ENCODE measurements around the gene FANCC. TPM values are rescaled to one million over a fixed set of nuclear protein-coding genes. Genes with fewer than 3 reads are reported as not detected.

FANCC gene
- total and polyA plus RNA-seq, 2 of the 13 experiments (the other 11 are each of a cell fraction or from before 2014, with no cell fraction given) = 7.4 to 8.6 TPM

DNA sequence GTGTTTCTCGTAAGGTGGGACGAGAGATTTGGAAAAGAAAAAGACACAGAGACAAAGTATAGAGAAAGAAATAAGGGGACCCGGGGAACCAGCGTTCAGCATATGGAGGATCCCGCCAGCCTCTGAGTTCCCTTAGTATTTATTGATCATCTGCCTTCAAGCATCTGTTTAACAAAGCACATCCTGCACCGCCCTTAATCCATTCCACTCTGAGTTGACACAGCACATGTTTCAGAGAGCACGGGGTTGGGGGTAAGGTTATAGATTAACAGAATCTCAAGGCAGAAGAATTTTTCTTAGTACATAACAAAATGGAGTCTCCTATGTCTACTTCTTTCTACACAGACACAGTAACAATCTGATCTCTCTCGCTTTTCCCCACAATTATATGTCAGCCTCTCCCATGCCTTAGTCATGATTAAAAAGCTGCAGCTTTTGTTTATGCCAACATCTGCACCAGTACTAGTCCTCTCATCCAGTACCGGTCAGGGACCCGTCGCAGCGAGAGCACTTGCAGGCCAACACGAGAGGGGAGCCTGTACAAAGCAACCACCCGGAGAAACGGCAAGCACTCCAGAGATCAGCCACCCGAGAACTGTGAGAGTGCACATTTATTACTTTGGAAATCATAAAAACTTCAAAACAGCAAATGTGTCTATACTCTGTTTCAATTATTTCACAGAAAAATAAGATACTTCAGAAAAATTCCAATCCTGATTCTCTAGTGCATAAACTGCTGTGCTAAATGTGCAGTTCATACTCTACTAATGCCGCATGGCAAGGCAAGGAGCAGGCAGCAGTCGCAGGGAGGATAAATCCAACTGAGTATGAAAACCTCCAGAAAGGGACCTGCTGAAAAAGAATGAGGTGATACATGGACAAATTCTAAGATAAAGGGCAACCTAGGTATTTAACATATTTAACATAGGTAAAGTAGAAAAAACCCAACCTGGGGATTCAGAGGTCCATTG lies 47.4 kb downstream of the FANCC start (continued):
- TF ChIP-seq, protein P1, sequence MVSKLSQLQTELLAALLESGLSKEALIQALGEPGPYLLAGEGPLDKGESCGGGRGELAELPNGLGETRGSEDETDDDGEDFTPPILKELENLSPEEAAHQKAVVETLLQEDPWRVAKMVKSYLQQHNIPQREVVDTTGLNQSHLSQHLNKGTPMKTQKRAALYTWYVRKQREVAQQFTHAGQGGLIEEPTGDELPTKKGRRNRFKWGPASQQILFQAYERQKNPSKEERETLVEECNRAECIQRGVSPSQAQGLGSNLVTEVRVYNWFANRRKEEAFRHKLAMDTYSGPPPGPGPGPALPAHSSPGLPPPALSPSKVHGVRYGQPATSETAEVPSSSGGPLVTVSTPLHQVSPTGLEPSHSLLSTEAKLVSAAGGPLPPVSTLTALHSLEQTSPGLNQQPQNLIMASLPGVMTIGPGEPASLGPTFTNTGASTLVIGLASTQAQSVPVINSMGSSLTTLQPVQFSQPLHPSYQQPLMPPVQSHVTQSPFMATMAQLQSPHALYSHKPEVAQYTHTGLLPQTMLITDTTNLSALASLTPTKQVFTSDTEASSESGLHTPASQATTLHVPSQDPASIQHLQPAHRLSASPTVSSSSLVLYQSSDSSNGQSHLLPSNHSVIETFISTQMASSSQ (IDR thresholded peaks at IDR 0.05; ENCODE audit: low read depth) = peak; percentile 86
- TF ChIP-seq, protein P1 (CRISPR knock-in tag; IDR thresholded peaks at IDR 0.05; ENCODE audit: borderline replicate concordance) = peak; percentile 90; the same call in 1 of the 2 replicates
- TF ChIP-seq, protein P2, sequence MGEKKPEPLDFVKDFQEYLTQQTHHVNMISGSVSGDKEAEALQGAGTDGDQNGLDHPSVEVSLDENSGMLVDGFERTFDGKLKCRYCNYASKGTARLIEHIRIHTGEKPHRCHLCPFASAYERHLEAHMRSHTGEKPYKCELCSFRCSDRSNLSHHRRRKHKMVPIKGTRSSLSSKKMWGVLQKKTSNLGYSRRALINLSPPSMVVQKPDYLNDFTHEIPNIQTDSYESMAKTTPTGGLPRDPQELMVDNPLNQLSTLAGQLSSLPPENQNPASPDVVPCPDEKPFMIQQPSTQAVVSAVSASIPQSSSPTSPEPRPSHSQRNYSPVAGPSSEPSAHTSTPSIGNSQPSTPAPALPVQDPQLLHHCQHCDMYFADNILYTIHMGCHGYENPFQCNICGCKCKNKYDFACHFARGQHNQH (CRISPR knock-in tag; IDR thresholded peaks at IDR 0.05) = 0 out of 2 replicates have a peak, but pooled peaks have one; percentile 32
- TF ChIP-seq, protein P3, sequence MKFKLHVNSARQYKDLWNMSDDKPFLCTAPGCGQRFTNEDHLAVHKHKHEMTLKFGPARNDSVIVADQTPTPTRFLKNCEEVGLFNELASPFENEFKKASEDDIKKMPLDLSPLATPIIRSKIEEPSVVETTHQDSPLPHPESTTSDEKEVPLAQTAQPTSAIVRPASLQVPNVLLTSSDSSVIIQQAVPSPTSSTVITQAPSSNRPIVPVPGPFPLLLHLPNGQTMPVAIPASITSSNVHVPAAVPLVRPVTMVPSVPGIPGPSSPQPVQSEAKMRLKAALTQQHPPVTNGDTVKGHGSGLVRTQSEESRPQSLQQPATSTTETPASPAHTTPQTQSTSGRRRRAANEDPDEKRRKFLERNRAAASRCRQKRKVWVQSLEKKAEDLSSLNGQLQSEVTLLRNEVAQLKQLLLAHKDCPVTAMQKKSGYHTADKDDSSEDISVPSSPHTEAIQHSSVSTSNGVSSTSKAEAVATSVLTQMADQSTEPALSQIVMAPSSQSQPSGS (CRISPR knock-in tag; IDR thresholded peaks at IDR 0.05) = 0 out of 2 replicates have a peak, but pooled peaks have one; percentile 8
- TF ChIP-seq, protein P4, sequence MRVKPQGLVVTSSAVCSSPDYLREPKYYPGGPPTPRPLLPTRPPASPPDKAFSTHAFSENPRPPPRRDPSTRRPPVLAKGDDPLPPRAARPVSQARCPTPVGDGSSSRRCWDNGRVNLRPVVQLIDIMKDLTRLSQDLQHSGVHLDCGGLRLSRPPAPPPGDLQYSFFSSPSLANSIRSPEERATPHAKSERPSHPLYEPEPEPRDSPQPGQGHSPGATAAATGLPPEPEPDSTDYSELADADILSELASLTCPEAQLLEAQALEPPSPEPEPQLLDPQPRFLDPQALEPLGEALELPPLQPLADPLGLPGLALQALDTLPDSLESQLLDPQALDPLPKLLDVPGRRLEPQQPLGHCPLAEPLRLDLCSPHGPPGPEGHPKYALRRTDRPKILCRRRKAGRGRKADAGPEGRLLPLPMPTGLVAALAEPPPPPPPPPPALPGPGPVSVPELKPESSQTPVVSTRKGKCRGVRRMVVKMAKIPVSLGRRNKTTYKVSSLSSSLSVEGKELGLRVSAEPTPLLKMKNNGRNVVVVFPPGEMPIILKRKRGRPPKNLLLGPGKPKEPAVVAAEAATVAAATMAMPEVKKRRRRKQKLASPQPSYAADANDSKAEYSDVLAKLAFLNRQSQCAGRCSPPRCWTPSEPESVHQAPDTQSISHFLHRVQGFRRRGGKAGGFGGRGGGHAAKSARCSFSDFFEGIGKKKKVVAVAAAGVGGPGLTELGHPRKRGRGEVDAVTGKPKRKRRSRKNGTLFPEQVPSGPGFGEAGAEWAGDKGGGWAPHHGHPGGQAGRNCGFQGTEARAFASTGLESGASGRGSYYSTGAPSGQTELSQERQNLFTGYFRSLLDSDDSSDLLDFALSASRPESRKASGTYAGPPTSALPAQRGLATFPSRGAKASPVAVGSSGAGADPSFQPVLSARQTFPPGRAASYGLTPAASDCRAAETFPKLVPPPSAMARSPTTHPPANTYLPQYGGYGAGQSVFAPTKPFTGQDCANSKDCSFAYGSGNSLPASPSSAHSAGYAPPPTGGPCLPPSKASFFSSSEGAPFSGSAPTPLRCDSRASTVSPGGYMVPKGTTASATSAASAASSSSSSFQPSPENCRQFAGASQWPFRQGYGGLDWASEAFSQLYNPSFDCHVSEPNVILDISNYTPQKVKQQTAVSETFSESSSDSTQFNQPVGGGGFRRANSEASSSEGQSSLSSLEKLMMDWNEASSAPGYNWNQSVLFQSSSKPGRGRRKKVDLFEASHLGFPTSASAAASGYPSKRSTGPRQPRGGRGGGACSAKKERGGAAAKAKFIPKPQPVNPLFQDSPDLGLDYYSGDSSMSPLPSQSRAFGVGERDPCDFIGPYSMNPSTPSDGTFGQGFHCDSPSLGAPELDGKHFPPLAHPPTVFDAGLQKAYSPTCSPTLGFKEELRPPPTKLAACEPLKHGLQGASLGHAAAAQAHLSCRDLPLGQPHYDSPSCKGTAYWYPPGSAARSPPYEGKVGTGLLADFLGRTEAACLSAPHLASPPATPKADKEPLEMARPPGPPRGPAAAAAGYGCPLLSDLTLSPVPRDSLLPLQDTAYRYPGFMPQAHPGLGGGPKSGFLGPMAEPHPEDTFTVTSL (CRISPR knock-in tag; IDR thresholded peaks at IDR 0.05; ENCODE audit: borderline replicate concordance) = peak; percentile 67; the same call in 1 of the 2 replicates
- peak; percentile 62; the same call in 1 of the 2 replicates for TF ChIP-seq MED1 (CRISPR knock-in tag; IDR thresholded peaks at IDR 0.05)
- TF ChIP-seq, protein P5, sequence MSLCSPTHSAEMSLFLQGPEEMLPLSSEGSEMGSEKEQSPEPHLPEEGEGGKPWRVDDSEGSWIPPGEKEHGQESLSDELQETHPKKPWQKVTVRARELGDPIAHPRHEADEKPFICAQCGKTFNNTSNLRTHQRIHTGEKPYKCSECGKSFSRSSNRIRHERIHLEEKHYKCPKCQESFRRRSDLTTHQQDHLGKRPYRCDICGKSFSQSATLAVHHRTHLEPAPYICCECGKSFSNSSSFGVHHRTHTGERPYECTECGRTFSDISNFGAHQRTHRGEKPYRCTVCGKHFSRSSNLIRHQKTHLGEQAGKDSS (CRISPR knock-in tag; IDR thresholded peaks at IDR 0.05; ENCODE audit: borderline replicate concordance, low read depth) = peak; percentile 32; the same call in 1 of the 2 replicates
- TF ChIP-seq PITX1 (CRISPR knock-in tag; IDR thresholded peaks at IDR 0.05) = peak; percentile 78
- TF ChIP-seq, protein P6, sequence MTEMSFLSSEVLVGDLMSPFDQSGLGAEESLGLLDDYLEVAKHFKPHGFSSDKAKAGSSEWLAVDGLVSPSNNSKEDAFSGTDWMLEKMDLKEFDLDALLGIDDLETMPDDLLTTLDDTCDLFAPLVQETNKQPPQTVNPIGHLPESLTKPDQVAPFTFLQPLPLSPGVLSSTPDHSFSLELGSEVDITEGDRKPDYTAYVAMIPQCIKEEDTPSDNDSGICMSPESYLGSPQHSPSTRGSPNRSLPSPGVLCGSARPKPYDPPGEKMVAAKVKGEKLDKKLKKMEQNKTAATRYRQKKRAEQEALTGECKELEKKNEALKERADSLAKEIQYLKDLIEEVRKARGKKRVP (CRISPR knock-in tag; IDR thresholded peaks at IDR 0.05) = peak in 1 of 2 experiments; percentile 31; a peak in 1 of 4 replicates
- TF ChIP-seq KLF12 (CRISPR knock-in tag; IDR thresholded peaks at IDR 0.05; ENCODE audit: borderline replicate concordance) = 0 out of 2 replicates have a peak, but pooled peaks have one; percentile 45
